Fibroblast of lung (primary cell): ENCODE measurements around the gene EPG5.

ENCODE experiments used
- EZH2 ChIP-seq: IDR thresholded peaks from 2 replicates; pipeline ENCODE4 v1.5.1; 2012; ENCODE audit warnings: low read length, control low read depth, mild to moderate bottlenecking; ENCODE audit errors: missing control alignments
- TF ChIP-seq, protein P1 (sequence below), 2 donors: IDR thresholded peaks in 1 of 2; conservative IDR thresholded peaks in 1 of 2; 1 replicate in 1 of 2; 2 replicates in 1 of 2; pipeline ENCODE4 v1.5.1; 2011 to 2012; ENCODE audit warnings: low read length in 2 of 2, control low read depth in 1 of 2, inconsistent platforms in 1 of 2, low read depth in 1 of 2, mild to moderate bottlenecking in 1 of 2

DNA sequence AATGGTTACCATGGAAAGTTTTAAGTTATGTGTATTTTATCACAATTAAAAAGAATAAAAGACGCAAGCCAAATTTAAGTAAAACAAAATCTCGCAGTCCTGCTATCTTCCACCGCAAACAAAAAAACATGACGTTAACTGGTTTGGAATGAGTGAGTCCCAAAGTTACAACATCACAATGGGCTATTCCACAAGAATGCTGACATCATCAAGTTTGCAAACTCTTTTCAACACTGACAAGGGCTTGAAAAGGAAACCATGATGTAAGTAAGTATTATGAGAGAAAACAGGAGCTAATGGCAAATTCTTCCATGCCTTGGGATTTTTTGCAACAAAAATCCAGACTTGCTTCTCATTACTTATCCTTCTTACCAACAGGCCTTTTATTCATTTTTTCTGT, 110.6 kb downstream of the EPG5 start:
- TF ChIP-seq, protein P1, sequence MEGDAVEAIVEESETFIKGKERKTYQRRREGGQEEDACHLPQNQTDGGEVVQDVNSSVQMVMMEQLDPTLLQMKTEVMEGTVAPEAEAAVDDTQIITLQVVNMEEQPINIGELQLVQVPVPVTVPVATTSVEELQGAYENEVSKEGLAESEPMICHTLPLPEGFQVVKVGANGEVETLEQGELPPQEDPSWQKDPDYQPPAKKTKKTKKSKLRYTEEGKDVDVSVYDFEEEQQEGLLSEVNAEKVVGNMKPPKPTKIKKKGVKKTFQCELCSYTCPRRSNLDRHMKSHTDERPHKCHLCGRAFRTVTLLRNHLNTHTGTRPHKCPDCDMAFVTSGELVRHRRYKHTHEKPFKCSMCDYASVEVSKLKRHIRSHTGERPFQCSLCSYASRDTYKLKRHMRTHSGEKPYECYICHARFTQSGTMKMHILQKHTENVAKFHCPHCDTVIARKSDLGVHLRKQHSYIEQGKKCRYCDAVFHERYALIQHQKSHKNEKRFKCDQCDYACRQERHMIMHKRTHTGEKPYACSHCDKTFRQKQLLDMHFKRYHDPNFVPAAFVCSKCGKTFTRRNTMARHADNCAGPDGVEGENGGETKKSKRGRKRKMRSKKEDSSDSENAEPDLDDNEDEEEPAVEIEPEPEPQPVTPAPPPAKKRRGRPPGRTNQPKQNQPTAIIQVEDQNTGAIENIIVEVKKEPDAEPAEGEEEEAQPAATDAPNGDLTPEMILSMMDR (conservative IDR thresholded peaks at IDR 0.05 in 1 of 2, IDR thresholded peaks at IDR 0.05 in 1 of 2; ENCODE audit: low read depth in 1 of 2, low read length in 2 of 2), result no peak
- no peak for TF ChIP-seq EZH2
